ENCODE measurements around the gene SRSF4. TPM values are rescaled to one million over a fixed set of nuclear protein-coding genes. Genes with fewer than 3 reads are reported as not detected.
"Not testable (repeated sequence)": the region's sequence is repeated elsewhere in the genome, so short reads cannot be mapped to it uniquely, and the experiment has no call there.

The SRSF4 gene
- total RNA-seq, 1 donor from 2014 or later, result 85.3 TPM

GRCh38 chr1:29113413-29114117, 68.1 kb downstream of the SRSF4 start:
- H3K4me1 Mint-ChIP-seq (ENCODE audit: unreplicated experiment), result no peaks in the 10 kb centered on the region
- H3K9me3 Mint-ChIP-seq, result no peaks in the 10 kb centered on the region
- no peaks in the 10 kb centered on the region for H3K27me3 Mint-ChIP-seq
- TF ChIP-seq CTCF (conservative IDR thresholded peaks at IDR 0.05), result no peak
- DNase-seq (ENCODE audit: extremely low spot score, unreplicated experiment), result no peak
- H3K4me3 Mint-ChIP-seq, result no peak overlapping the region
- peaks cover 22% of the 10 kb centered on the region for H3K36me3 Mint-ChIP-seq
- no peak overlapping the region for H3K27ac Mint-ChIP-seq

- no peak for TF ChIP-seq CTCF (conservative IDR thresholded peaks at IDR 0.05)
- no peak overlapping the region for H3K4me3 Mint-ChIP-seq
- no peak overlapping the region for H3K27ac Mint-ChIP-seq
- H3K36me3 Mint-ChIP-seq, result peaks cover 19% of the 10 kb centered on the region
- no peaks in the 10 kb centered on the region for H3K27me3 Mint-ChIP-seq
- DNase-seq (ENCODE audit: extremely low spot score, unreplicated experiment), result no peak
- no peaks in the 10 kb centered on the region for H3K4me1 Mint-ChIP-seq (ENCODE audit: unreplicated experiment)
- H3K9me3 Mint-ChIP-seq, result no peaks in the 10 kb centered on the region
Measured at GRCh38 chr1:29112705-29113412, 68.8 kb downstream of the SRSF4 start.

GRCh38 chr1:29108041-29108440, 73.7 kb downstream of the SRSF4 start:
- not testable (repeated sequence) for DNase-seq (ENCODE audit: extremely low spot score, unreplicated experiment); H3K27ac Mint-ChIP-seq; H3K9me3 Mint-ChIP-seq; H3K4me3 Mint-ChIP-seq; H3K4me1 Mint-ChIP-seq (ENCODE audit: unreplicated experiment); H3K27me3 Mint-ChIP-seq
- H3K36me3 Mint-ChIP-seq, result peaks cover 11% of the 10 kb centered on the region

GRCh38 chr1:29105822-29106221, 75.9 kb downstream of the SRSF4 start:
- DNase-seq (ENCODE audit: extremely low spot score, unreplicated experiment), result no peak
- H3K4me3 Mint-ChIP-seq, result no peak overlapping the region
- no peaks in the 10 kb centered on the region for H3K27me3 Mint-ChIP-seq
- H3K4me1 Mint-ChIP-seq (ENCODE audit: unreplicated experiment), result peaks cover 5% of the 10 kb centered on the region
- no peaks in the 10 kb centered on the region for H3K9me3 Mint-ChIP-seq
- H3K27ac Mint-ChIP-seq, result no peak overlapping the region
- H3K36me3 Mint-ChIP-seq, result peaks cover 9% of the 10 kb centered on the region
- no peak for TF ChIP-seq CTCF (conservative IDR thresholded peaks at IDR 0.05)

GRCh38 chr1:29100487-29100886, 81.2 kb downstream of the SRSF4 start:
- Mint-ChIP-seq H3K9me3 (no peaks in the 10 kb centered on the region), H3K4me1 (ENCODE audit: unreplicated experiment) (peaks cover 10% of the 10 kb centered on the region), H3K27me3 (no peaks in the 10 kb centered on the region), H3K27ac (no peak overlapping the region), H3K36me3 (peaks cover 22% of the 10 kb centered on the region), H3K4me3 (no peak overlapping the region)
- no peak for DNase-seq (ENCODE audit: extremely low spot score, unreplicated experiment)
- no peak for TF ChIP-seq CTCF (conservative IDR thresholded peaks at IDR 0.05)

- DNase-seq (ENCODE audit: extremely low spot score, unreplicated experiment), result no peak
- Mint-ChIP-seq H3K4me1 (ENCODE audit: unreplicated experiment) (peaks cover 10% of the 10 kb centered on the region), H3K4me3 (no peak overlapping the region), H3K27ac (no peak overlapping the region), H3K9me3 (no peaks in the 10 kb centered on the region), H3K27me3 (no peaks in the 10 kb centered on the region), H3K36me3 (peaks cover 22% of the 10 kb centered on the region)
- no peak for TF ChIP-seq CTCF (conservative IDR thresholded peaks at IDR 0.05)
Measured at GRCh38 chr1:29099286-29099685, 82.4 kb downstream of the SRSF4 start.
